ENCODE data around the gene MMP1.

DNA sequence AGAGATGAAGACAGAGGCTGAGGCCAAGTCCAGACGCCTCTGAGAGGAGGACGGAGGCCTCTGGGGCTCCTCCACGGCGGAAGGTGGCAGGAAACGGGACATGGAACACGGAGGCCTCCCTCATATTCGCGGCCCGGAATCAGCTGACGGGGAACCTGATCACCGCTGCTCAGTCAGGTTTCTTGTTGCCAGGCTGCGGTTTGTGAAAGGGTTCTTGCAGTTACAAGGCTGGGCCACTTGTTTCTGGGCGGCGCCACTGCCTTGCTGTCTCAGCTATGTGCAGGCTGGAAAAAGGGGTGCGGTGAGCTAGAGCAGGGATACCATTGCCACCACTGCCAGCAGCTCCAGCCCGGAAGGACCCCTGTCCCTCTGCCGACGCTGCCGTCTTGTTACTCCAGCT, 10.0 kb upstream of the MMP1 start:
- no peak for TF ChIP-seq EZH2 (IDR thresholded peaks at IDR 0.05; ENCODE audit: borderline replicate concordance, low read length)
- TF ChIP-seq, protein P1, sequence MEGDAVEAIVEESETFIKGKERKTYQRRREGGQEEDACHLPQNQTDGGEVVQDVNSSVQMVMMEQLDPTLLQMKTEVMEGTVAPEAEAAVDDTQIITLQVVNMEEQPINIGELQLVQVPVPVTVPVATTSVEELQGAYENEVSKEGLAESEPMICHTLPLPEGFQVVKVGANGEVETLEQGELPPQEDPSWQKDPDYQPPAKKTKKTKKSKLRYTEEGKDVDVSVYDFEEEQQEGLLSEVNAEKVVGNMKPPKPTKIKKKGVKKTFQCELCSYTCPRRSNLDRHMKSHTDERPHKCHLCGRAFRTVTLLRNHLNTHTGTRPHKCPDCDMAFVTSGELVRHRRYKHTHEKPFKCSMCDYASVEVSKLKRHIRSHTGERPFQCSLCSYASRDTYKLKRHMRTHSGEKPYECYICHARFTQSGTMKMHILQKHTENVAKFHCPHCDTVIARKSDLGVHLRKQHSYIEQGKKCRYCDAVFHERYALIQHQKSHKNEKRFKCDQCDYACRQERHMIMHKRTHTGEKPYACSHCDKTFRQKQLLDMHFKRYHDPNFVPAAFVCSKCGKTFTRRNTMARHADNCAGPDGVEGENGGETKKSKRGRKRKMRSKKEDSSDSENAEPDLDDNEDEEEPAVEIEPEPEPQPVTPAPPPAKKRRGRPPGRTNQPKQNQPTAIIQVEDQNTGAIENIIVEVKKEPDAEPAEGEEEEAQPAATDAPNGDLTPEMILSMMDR (IDR thresholded peaks at IDR 0.05; ENCODE audit: low read length): peak; percentile 48

Measured in OCI-LY1 (cell line).